H1 (cell line): Measurements from ENCODE around the gene REG4. TPM values are rescaled to one million over a fixed set of nuclear protein-coding genes. Genes with fewer than 3 reads are reported as not detected.

Experiments used
- EZH2 ChIP-seq: fragments of 200-600 bp; sonication (generic); IDR thresholded peaks from 2 replicates; pipeline ENCODE4 v1.7.1; 2012; ENCODE audit warnings: low read depth, mild to moderate bottlenecking, moderate library complexity, low read length, inconsistent platforms; ENCODE audit not compliant: severe bottlenecking
- HDAC6 ChIP-seq: IDR thresholded peaks from one replicate; pipeline ENCODE4 v1.7.1; 2012; ENCODE audit warnings: low read depth, mild to moderate bottlenecking, inconsistent platforms, low read length, moderate library complexity
- KDM1A ChIP-seq: fragments of 200-600, 300-600 bp; sonication (generic); IDR thresholded peaks from 2 replicates; pipeline ENCODE4 v1.7.1; 2016; ENCODE audit warnings: mild to moderate bottlenecking, low read length, borderline replicate concordance
- MAFK ChIP-seq: IDR thresholded peaks from 2 replicates; pipeline ENCODE4 v1.6.1; 2012; ENCODE audit warnings: low read depth, mild to moderate bottlenecking, improper control_type of control experiment, low read length
- RAD21 ChIP-seq, 2 experiments: IDR thresholded peaks in 1 of 2; conservative IDR thresholded peaks in 1 of 2; 2 replicates each; pipeline ENCODE4 v1.6.1; 2011; ENCODE audit warnings: low read depth in 2 of 2, low read length in 2 of 2, improper control_type of control experiment in 1 of 2, inconsistent platforms in 1 of 2, mild to moderate bottlenecking in 1 of 2, moderate library complexity in 1 of 2
- SRF ChIP-seq: IDR thresholded peaks from 2 replicates; pipeline ENCODE4 v1.6.1; 2011; ENCODE audit warnings: mild to moderate bottlenecking, low read depth, low read length, moderate library complexity
- TCF12 ChIP-seq: IDR thresholded peaks from 2 replicates; pipeline ENCODE4 v1.6.1; 2011; ENCODE audit warnings: low read depth, mild to moderate bottlenecking, low read length
- TEAD4 ChIP-seq: IDR thresholded peaks from 2 replicates; pipeline ENCODE4 v1.6.1; 2012; ENCODE audit warnings: low read depth, low read length, inconsistent platforms, mixed read lengths
- ZNF274 ChIP-seq: IDR thresholded peaks from 2 replicates; pipeline ENCODE4 v1.7.0; 2012; ENCODE audit warnings: low read length, borderline replicate concordance; ENCODE audit errors: extremely low read depth
- polyA plus RNA-seq, 7 experiments: library from polyadenylated mRNA; depleted of rRNA in 3 of 7; stranded (reverse) in 5 of 7; unstranded in 2 of 7; fragments of >200 nt in 5 of 7; fragments of 200-250 nt in 2 of 7; gene quantifications; 1 replicate in 5 of 7; 2 replicates in 1 of 7; 4 replicates in 1 of 7; pipeline versions ENCODE4 v1.2.1 to v1.2.3, GENCODE V29; 2011 to 2013; ENCODE audit warnings: missing spikeins in 2 of 7, mixed read lengths in 2 of 7
- total RNA-seq: library from RNA; stranded (reverse); fragmentation: NEBNext Ultra II Directional; extraction: Animal tissue kit (Norgen Biotek cat#: 25700); gene quantifications from 2 replicates; pipeline ENCODE4 v1.2.1, GENCODE V29; 2021
- TF ChIP-seq, protein P1 (sequence below): IDR thresholded peaks from 2 replicates; pipeline ENCODE4 v1.6.1; 2011; ENCODE audit warnings: low read depth, mild to moderate bottlenecking, low read length; ENCODE audit not compliant: insufficient read depth

The REG4 gene
- total and polyA plus RNA-seq, 2 of the 8 experiments (the other 6 are each of a cell fraction or from before 2014, with no cell fraction given), result not detected

DNA sequence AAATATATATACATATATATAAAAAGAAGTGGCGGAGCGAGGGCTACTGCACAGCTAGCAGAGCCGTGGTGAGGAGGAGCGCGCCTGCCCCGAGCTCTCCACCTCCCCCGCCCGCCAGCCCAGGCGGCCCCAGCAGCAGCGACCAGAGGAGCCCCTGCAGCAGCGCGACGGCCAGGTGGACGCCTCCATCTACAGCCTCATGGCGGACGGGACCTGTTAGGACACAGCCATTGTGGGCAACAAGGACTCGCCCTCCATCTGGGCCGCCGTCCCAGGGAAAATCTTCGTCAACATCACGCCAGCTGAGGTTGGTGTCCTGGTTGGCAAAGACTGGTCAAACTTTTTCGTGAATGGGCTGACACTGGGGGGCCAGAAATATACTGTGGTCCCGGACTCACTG is 41.9 kb upstream of the REG4 start (continued):
- no peak for TF ChIP-seq ZNF274
- TF ChIP-seq TCF12, result no peak
- no peak for TF ChIP-seq MAFK
- no peak for TF ChIP-seq TEAD4
- TF ChIP-seq KDM1A, result no peak
- no peak for TF ChIP-seq SRF
- TF ChIP-seq, protein P1, sequence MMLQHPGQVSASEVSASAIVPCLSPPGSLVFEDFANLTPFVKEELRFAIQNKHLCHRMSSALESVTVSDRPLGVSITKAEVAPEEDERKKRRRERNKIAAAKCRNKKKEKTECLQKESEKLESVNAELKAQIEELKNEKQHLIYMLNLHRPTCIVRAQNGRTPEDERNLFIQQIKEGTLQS, result no peak
- no peak for TF ChIP-seq EZH2
- TF ChIP-seq RAD21 (IDR thresholded peaks at IDR 0.05 in 1 of 2, conservative IDR thresholded peaks at IDR 0.05 in 1 of 2; ENCODE audit: low read depth in 2 of 2, low read length in 2 of 2), result no peak
- no peak for TF ChIP-seq HDAC6
